LoVo (cell line): ENCODE measurements around the gene DRD3.

Experiments
- DNase-seq: peaks from one replicate; pipeline ENCODE4 v3.0.0-alpha.2; 2016; ENCODE audit warnings: low spot score

The DRD3 gene

DNA sequence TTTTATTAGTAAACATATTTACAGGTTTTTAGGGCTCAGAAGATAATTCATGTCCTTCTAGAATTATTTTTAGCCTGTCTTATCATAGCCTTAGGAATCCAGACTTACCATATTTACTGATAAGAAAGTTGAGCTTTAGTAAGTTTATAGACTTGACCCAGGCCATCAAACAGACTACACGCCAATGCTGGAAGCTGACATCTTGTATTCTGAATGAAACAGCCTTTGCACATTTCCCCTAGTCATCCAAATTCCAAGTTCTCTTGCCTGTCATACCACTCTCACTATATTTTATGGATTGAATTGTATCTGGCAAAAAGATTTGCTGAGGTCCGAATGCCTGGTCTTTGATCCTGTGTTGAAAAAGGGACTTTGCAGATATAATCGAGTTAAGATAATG lies 58.6 kb downstream of the DRD3 start:
- DNase-seq, result no peak

DNA sequence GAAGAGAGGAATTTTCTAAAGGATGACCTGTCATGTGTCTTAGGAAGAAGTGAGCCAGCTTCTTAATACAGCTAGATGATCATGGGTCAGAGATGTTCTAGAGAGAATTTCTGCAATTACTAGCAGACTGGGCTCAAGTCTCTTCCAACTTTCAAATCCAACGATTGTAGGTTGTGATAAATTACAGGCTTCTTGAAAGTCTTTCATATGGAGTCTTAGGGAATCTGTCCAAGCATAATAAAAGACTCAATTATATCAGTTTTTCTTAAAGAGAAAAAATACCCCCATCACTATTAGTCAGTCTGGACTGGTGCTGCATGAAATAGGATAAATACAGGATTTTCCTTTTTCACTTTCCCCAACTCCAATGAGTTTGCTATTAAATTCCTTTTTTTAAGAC lies 59.1 kb downstream of the DRD3 start:
- DNase-seq, result no peak

DNA sequence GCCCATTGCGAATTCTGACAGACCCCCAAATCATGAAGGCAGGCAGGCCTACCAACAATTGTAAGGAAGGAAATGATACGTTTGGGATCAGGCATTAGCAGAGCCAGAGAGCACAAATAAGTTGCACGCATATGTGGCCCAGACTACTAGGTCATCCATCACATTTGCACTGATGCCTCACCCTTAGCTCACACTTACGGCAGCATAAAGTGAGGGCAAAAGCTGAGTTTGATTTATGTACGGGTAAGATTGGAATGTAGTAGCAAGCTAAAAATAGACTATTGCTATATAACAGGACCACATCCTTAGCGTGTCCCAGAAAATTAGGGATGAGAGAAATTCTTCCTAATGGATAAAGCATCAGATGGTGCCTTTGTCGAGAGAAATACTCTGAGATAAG lies 63.7 kb downstream of the DRD3 start:
- no peak for DNase-seq

DNA sequence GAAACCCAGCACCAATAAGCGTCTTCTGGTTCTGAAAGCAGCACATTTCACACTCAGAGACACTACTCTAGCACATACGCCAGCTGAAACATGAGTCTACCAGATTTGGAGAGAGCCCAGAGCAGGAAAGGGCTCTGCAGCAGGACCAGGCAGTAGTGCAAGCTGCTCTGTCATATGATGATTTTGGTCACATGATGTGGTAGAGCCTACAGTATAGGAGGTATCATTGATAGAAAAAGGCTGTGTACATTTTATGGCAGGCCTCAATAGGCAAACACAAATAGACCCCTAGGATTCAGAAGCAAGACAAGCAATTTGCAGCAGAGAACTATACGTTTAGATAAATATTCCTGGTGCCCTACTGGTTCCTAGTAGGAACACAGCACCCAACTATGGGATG lies 64.1 kb downstream of the DRD3 start:
- no peak for DNase-seq

DNA sequence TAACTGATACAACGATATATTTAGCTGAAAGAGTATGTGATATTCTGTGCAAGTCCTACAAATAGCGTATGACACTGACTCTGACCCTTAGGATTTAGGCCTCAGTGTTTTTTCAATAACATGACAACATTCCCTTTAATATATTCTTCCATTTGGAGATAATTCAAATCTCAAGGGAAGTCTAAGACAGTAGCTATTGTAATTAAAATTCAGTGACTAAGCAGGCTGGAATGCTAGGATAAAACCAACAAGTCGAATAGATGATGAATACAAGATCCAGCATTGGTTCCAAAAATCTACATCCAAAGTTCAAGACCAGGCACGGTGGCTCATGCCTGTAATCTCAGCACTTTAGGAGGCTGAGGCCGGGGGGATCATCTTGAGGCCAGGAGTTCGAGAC lies 66.2 kb downstream of the DRD3 start:
- DNase-seq, result no peak

DNA sequence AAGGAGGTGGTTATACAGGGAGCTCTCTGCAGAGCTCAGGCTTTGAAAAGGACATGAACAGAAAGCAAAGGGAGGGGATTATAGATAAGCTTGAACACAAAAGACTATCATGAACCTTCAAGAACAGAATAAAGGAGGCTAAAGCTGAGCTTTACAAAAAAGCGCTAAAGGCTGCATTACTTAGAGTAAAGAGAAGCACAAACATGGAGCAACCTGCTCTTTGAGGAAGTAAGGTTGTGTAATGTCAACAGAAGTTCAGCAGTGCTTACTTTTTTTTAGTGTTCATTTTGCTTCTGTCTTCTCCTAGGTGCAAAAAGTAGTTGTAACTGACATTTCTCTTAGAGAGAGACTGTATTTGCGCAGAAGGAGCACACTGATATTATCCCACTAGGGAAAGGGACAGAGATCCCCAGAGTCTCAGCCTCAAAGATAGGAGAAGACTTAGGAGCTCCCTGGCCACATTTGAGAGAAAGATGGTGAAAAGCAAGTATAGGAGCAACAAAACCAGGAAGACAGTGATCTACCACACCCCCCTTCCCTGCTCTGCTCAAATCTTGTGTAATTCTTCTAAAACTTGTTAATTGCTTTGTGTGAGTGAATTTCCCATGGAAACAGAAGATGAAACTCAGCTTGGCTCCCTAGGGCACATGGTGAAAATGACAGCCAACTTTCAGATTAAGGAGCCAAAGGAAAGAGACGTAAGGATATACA lies 67.6 kb downstream of the DRD3 start:
- DNase-seq, result no peak

DNA sequence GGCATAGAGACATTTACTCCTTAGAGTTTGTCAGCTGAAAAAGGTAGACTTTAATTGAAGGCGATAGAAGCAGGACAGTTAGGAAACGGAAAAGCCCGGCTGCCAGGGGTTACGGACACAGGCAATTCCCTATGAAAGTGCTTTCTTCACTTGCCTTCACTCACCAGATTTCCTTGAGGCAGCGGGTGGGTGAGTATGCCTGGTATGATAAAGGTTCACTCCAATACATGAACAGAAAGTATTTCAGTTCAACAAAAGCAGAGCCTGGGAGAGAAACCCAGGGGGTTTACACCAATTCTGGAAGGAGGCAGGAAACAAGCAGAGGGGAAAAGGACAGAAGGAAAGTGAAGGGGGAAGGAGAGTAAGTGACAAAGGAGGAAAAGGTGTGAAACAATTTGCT lies 68.4 kb downstream of the DRD3 start:
- no peak for DNase-seq

DNA sequence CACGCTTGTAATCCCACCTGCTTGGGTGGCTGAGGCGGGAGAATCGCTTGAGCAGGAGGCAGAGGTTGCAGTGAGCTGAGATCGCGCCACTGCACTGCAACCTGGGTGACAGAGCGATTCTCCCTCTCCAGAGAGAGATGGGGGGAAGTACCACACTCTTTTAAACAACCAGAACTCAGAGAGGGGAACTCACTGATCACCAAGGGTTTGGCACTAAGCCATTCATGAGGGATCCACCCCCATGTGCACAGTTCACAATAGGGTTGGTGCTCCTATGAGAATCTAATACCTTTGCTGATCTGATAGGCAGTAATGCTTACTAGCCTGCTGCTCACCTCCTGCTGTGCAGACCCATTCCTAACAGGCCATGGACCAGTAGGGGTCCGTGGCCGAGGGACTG lies 70.7 kb downstream of the DRD3 start:
- no peak for DNase-seq

DNA sequence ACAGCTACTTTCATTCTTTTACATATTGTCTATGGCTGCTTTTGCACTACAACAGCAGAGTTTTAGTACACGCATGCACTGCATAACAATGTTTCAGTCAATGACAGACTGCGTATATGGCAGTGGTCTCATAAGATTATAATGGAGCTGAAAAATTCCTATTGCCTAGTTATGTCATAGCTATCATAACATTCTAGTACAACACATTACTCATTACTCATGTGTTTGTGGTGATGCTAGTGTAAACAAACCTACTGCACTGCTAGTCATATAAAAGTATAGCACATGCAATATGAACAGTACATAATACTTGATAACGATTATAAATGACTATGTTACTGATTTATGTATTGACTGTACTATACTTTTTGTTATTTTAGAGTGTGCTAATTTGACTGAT lies 74.4 kb downstream of the DRD3 start:
- no peak for DNase-seq

DNA sequence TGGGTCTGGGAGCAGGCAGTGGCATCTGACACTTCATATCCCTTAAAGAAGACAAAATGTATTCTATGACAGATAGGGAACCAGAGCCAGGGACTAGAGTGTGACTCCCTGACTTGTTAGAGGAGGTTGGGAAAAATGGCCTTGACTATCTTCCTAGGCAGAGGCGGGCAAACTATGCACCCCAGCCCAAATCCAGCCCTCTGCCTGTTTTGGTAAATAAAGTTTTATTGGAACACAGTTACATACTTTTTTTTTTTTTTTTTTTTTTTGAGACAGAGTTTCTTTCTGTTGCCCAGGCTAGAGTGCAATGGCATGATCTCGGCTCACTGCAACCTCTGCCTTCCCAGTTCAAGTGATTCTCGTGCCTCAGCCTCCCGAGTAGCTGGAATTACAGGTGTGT lies 75.0 kb downstream of the DRD3 start:
- no peak for DNase-seq

DNA sequence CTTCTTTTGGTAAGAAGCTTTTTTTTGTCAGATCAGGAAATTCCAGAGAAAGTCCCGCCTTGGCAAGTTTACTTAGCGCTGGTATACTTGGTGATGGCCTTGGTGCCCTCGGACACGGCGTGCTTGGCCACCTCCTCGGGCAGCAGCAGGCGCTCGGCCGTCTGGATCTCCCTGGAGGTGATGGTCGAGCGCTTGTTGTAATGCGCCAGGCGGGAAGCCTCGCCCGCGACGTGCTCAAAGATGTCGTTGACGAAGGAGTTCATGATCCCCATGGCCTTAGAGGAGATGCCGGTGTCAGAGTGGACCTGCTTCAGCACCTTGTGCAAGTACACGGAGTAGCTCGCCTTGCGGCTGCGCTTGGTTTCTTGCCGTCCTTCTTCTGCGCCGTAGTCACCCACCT lies 75.7 kb downstream of the DRD3 start:
- no peak for DNase-seq

DNA sequence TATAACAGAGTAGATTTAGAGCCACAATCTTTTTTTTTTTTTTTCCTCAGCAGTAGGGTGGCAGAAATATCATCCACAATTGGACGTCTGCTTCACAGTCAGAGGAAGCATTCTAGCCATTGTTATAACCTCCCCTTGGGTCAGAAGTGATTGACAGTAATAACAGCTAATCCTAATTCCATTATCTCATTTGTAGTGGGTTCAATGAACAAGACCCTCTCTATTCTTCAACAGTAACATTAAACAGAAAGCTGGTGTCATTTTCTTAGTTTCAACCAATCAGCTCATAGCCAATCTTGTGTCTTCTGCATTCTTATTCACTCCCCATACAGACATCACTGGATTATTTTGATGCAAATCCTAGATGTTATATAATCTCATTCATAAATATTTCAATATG lies 77.8 kb downstream of the DRD3 start:
- DNase-seq, result no peak

DNA sequence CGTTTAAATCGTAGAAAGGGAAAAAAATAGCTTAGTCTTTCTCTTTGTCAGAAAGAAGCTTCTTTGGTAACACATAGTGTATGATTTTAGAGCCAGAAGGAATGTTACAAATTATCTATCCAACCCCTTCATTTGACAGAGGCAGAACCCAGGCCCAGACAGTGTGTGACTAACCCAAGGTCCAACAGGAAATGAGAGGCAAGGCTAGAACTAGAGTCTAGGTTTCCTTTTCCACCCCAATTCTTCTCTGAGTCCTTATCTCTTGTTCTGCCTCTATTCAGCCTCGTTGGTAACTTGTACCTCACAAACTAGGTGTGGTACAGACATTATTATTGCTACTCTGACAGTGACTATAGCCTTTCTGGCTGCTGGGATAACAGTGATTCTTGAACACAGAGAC lies 83.1 kb downstream of the DRD3 start:
- no peak for DNase-seq

DNA sequence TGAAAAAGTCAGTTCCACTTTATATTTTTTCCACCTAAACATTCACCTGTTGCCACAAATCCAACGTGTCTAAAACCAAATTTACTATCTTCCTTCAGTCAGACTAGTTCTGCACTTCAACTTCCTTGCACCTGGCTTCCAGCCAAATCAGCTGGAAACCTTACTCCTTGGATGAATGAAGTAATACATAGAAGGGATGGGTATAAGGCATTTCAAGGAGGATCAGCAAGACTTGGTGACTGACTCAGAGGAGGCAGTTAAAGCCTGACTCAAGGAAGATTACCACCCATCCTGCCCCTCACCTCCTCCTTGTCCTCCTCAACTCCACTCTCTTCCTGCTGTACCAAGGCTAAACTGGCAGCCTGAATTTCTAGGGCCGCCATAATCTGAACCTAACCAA lies 85.3 kb downstream of the DRD3 start:
- peak; percentile 22 for DNase-seq

DNA sequence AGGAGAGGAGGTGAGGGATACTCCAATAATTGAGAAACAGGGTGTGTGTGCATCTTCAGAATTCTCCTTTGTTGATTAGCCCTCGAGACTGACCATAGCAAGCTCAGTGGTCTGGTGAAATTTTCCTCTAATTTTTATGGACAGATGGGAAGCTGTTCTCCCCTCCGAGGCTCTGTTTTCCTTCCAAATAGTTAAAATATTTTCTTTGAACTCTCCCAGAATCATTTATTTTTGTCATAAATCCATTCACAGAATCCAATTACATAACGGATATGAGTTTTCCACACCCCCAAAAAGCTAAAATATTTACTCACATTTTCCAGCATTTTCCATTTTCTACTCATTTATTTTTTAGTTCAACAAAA lies 85.9 kb downstream of the DRD3 start:
- no peak for DNase-seq

DNA sequence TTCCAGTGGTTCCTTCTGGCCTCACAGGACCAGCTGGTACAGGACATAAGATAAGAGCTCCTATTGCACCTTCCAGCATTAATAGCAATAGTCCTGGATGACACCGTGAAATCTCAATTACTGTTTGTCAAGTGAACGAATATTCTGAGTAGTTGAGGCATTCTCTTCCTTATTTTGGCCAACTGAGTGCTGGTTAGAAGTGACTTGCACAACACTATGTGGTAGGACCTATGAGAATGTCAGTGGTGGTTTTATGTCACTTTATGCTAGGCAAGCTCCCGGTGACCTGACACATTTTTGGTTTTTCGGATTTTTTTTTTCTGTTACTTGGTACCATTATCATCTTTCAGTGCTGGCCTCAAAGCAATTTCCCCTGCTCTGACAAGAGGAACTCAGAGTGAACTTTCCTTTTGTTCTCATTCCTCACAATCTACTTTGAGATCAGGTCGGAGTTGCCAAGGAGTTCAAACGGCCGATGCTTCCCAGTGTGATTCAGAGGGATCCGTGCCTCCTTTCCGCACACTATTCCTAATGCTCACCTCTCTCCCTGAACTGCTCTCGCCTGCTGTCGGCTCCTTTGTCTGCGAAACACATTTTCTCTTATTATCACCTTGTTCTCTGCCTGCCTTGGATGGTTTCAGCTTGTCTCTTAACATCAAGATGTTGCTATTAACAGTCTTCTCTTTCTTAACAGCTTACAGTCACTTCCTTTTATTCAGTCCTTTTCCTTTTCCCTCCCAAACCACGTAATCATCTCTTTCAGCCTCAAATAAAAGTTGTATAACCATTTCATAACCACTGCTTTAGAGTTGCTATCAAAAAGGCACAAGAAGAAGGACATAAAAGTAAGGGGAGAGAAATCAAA lies 86.5 kb downstream of the DRD3 start:
- DNase-seq, result no peak

DNA sequence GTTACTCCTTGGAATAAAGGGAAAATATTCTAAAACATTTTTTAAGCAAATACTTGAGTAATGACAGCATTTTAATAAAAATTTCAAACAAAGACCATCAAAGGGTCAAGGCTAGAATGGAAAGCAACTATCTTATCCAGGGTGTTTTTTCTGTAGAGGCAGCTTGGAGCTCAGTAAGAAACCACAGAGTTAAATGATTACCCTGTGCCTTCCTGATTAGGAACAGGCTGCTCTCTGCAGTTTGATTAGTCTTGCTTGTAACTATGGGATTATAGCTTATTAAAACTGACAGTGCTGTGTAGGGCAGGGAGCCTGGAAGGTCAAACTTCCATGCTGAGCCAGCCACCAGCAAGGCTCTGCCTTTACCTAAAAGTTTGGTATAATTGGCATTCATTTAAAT lies 89.2 kb downstream of the DRD3 start:
- no peak for DNase-seq

DNA sequence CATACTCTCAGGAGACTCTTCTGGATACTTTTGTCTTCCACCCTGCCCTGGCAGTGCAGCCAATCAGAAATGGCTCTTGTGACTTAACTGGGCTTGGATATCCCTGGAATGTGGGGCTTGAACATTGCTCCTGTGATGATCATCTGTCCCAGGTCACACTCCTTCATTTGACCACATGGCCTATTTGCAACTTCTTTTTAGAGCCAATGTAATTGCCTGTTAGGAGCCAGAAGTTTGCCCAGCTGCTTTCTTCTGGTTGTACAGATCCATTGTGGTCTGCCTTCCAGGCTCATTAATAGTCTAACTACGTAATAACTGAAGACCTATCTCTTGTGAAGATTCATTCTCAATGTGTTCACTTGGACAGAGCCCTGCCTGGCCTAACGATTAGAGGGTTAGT lies 92.5 kb downstream of the DRD3 start:
- no peak for DNase-seq

DNA sequence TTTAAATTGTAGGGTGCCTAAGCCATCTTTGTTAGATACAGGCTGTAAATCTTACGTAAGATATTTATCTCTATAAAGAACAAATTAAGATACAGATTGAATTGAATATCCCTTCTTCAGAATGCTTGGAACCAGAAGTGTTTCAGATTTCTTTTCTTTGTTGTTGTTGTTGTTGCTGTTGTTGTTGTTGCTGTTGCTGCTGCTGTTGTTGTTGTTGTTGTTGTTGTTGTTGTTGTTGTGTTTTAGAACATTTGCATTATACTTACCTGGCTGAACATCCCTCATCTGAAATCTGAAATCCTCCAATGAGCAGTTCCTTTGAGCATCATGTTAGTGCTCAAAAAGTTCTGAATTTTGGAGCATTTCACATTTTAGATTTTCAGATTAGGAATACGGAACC lies 95.7 kb downstream of the DRD3 start:
- DNase-seq, result no peak

DNA sequence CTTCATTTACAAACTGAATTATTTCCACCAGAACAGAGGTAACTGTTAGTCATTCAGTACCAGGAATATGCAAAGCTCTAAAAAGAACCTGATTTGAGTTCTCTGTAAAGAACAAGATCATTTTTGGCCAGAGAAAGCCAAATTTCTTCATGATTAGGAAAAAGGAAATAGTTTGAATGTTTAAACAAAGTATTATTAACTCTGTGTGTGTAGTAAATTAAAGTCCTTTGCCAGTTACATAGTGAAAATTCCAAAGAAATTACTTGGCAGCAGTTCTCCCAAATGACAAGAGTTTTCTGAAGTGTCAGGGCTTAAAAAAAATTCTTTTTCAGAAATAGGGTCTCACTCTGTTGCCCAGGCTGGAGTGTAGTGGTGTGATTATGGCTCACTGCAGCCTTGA lies 97.8 kb downstream of the DRD3 start:
- no peak for DNase-seq

DNA sequence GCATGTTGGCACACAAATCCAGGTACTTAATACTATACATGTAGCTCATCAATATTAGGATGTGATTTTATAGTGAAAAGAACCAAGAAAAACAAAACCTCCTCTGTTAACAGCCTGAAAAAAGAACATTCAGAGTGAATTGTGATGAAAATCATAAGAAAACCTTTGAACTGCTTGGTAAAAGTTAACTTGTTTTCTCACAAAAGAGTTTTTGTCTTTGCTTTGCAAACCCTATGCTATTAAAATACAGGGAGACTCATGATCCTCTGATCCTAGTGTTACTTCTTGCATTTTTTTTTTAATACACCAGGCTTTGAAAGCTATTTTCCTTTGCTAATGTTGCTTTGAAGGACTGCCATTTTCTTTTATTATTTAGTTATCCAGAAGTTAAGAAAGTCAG lies 98.7 kb downstream of the DRD3 start:
- no peak for DNase-seq

DNA sequence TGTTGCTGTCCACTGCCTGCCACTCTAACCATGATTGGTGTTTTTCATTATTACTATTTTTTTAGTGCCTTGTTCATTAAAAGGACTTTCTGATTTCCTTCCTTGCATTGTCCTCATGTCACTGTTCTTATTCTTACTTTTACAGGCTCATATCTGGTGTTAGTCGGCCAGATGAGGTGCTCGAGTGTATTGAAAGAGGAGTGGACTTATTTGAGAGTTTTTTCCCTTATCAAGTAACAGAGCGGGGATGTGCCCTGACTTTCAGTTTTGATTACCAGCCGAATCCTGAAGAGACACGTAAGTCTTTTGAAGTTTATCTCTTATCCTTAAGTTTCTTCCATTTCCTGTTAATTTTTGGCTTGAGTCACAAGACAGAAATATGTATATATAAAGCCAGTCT lies 99.1 kb downstream of the DRD3 start:
- no peak for DNase-seq

DNA sequence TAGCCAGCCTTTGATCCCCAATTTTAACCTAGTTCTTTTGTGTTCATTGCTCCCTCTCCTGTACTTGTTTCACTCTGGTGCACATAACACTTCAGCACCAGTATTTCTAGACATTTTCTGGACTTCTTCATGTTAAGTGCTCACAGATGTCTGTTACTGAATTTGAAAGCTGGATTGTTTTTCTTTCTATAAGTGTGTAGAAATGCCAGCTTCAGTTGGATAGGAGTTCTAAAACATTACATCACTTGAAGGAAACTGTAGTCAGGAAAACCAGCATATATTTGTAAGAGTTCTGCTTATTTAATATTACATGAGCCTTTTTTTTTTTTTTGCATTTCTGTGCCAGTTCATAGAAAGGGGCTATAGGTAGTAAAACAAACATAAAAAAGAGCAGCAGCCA lies 100.7 kb downstream of the DRD3 start:
- DNase-seq, result no peak
